ENCODE data around the gene RAB36.

DNA sequence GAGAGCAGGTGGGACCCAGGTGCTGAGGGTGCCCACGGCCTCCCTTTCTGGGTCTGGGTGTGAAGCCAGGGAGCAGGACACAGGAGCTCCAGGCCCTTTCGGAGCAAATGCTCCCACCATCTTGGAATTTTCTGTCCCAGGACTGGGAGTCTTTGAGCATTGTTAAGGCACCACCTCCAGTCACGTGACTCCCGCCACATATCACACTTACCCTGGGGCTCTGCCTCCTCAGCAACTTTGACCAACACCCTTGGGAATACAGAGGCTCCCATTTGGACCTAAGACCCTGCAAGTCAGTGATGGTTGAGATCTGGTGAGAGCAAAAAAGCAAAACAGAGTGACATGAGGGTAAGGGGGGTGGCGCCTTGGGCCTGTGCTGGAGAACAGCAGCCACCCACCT is 39.4 kb upstream of the RAB36 start:
- no peak for TF ChIP-seq POLR2A (IDR thresholded peaks at IDR 0.05)
- TF ChIP-seq, protein P1, sequence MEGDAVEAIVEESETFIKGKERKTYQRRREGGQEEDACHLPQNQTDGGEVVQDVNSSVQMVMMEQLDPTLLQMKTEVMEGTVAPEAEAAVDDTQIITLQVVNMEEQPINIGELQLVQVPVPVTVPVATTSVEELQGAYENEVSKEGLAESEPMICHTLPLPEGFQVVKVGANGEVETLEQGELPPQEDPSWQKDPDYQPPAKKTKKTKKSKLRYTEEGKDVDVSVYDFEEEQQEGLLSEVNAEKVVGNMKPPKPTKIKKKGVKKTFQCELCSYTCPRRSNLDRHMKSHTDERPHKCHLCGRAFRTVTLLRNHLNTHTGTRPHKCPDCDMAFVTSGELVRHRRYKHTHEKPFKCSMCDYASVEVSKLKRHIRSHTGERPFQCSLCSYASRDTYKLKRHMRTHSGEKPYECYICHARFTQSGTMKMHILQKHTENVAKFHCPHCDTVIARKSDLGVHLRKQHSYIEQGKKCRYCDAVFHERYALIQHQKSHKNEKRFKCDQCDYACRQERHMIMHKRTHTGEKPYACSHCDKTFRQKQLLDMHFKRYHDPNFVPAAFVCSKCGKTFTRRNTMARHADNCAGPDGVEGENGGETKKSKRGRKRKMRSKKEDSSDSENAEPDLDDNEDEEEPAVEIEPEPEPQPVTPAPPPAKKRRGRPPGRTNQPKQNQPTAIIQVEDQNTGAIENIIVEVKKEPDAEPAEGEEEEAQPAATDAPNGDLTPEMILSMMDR (IDR thresholded peaks at IDR 0.05), result no peak
